Hepatocyte (in vitro differentiated cells): ENCODE measurements around the gene ATP13A2. TPM values are rescaled to one million over a fixed set of nuclear protein-coding genes. Genes with fewer than 3 reads are reported as not detected.

Experiments used
- DNase-seq: peaks from one replicate; pipeline ENCODE4 v3.0.0-alpha.2; 2016; ENCODE audit warnings: low spot score
- H2AFZ ChIP-seq: fragments of 200-600 bp; sonication (generic); 2 replicates; pipeline ENCODE4 v1.6.0; 2016; ENCODE audit warnings: antibody characterized with exemption, mild to moderate bottlenecking
- H3K27ac ChIP-seq: fragments of 200-600 bp; sonication (generic); 2 replicates; pipeline ENCODE4 v1.5.1; 2016; ENCODE audit warnings: mild to moderate bottlenecking
- H3K27me3 ChIP-seq: fragments of 200-600 bp; sonication (generic); 2 replicates; pipeline ENCODE4 v1.6.1; 2016
- H3K36me3 ChIP-seq: fragments of 200-600 bp; sonication (generic); replicated peaks from 2 replicates; pipeline ENCODE4 v1.5.1; 2016; ENCODE audit warnings: low read depth; ENCODE audit not compliant: insufficient read depth
- H3K4me1 ChIP-seq: fragments of 200-600 bp; sonication (generic); 2 replicates; pipeline ENCODE4 v1.5.1; 2016; ENCODE audit warnings: mild to moderate bottlenecking, moderate library complexity; ENCODE audit not compliant: insufficient read depth
- H3K4me2 ChIP-seq: fragments of 200-600 bp; sonication (generic); 2 replicates; pipeline ENCODE4 v1.6.0; 2016
- H3K4me3 ChIP-seq: fragments of 200-600 bp; sonication (generic); 2 replicates; pipeline ENCODE4 v1.5.1; 2016; ENCODE audit warnings: mild to moderate bottlenecking
- H3K79me2 ChIP-seq: fragments of 200-600 bp; sonication (generic); 2 replicates; pipeline ENCODE4 v1.6.0; 2017; ENCODE audit warnings: mild to moderate bottlenecking
- H3K9me2 ChIP-seq: fragments of 200-600 bp; sonication (generic); replicated peaks from 2 replicates; pipeline ENCODE4 v1.6.0; 2017; ENCODE audit warnings: mild to moderate bottlenecking; ENCODE audit not compliant: insufficient read depth
- H3K9me3 ChIP-seq: fragments of 200-600 bp; sonication (generic); 2 replicates; pipeline ENCODE4 v1.5.1; 2016; ENCODE audit warnings: low read depth, mild to moderate bottlenecking
- H4K20me1 ChIP-seq: fragments of 200-600 bp; sonication (generic); 2 replicates; pipeline ENCODE4 v1.6.0; 2016; ENCODE audit warnings: mild to moderate bottlenecking; ENCODE audit not compliant: insufficient read depth, poor library complexity, severe bottlenecking
- EZH2 ChIP-seq: fragments of 200-600 bp; sonication (generic); IDR thresholded peaks from 2 replicates; pipeline ENCODE4 v1.6.1; 2016; ENCODE audit warnings: antibody characterized with exemption, mild to moderate bottlenecking, borderline replicate concordance
- EZH2phosphoT487 ChIP-seq: fragments of 200-600 bp; sonication (generic); IDR thresholded peaks from one replicate; pipeline ENCODE4 v1.6.1; 2018; ENCODE audit warnings: antibody characterized with exemption, mild to moderate bottlenecking, low read depth, moderate library complexity; ENCODE audit not compliant: unreplicated experiment, severe bottlenecking
- WGBS: methylation state at CpG from one replicate; pipeline ENCODE4 v1.1.6; 2016; ENCODE audit warnings: low lambda C conversion rate; ENCODE audit errors: missing lambda C conversion rate; 5-methylcytosine and 5-hydroxymethylcytosine counted together
- polyA plus RNA-seq: library from polyadenylated mRNA; unstranded; fragments of >200 nt; fragmentation: Nextera tagmentation; extraction: Ambion mirVana; gene quantifications from 2 replicates; pipeline ENCODE4 v1.2.1, GENCODE V29; 2016
- total RNA-seq: library from RNA; depleted of rRNA; stranded (reverse); fragments of >200 nt; gene quantifications from 2 replicates; pipeline ENCODE4 v1.2.3, GENCODE V29; 2014
- TF ChIP-seq, protein P1 (sequence below): fragments of 200-600 bp; sonication (generic); IDR thresholded peaks from 2 replicates; pipeline ENCODE4 v1.5.1; 2016; ENCODE audit warnings: antibody characterized with exemption, mild to moderate bottlenecking; ENCODE audit not compliant: poor library complexity

The ATP13A2 gene
- total and polyA plus RNA-seq, 2 experiments from 2014 or later, result 30.0 to 52.3 TPM

DNA sequence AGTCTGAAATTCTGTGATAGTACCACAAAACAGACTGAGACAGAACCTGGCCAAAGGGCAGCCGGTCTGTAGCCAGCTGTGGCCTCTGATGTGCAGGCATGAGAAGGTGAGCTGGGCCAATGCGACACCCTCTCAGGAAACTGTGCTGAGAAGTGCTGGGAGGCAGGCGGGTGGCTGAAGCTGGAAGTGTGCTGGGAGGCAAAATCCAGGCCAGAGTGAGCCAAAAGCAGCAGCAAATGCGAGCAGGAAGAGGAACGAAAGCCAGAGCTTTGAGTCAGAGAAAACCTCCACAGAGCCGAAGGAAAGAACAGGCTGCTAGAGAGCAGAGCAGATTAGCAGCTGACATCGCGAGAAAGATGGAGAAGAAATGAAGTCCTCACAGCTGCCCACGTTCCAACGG, 10.2 kb upstream of the ATP13A2 start:
- DNase-seq, result no peak
- H3K4me1 ChIP-seq, result no peaks in the 10 kb centered on the region
- 87% methylated on average over 8 of the region's 10 CpGs for WGBS

DNA sequence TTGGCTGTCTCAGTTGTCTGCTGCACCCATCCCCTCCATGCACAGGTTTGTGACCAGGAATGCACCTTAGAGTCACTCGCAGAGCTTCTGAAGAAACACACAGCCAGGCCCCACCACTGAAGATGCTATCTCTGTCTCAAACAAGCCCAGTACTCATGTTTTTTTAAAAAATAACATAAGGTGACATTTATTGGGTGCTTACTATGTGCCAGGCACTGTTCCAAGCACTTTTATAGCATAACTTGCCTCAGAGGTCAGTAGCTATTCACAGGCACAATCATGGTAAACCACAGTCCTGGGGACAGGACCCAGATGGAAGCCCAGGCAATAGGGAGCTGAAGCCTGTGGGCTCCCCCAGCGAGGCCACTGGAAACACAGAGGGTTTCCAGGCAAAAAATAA, 8.8 kb upstream of the ATP13A2 start:
- Histone ChIP-seq H3K4me1 (no peaks in the 10 kb centered on the region), H3K36me3 (no peaks in the 10 kb centered on the region), H3K4me3 (no peak overlapping the region), H3K27ac (no peak overlapping the region), H3K9me3 (no peaks in the 10 kb centered on the region), H3K4me2 (no peak overlapping the region), H4K20me1 (no peaks in the 10 kb centered on the region), H3K27me3 (no peaks in the 10 kb centered on the region), H2AFZ (no peak overlapping the region), H3K79me2 (no peaks in the 10 kb centered on the region), H3K9me2 (no peaks in the 10 kb centered on the region)
- DNase-seq, result no peak
- WGBS, result 65% methylated on average over 2 of the region's 2 CpGs
- TF ChIP-seq, protein P1, sequence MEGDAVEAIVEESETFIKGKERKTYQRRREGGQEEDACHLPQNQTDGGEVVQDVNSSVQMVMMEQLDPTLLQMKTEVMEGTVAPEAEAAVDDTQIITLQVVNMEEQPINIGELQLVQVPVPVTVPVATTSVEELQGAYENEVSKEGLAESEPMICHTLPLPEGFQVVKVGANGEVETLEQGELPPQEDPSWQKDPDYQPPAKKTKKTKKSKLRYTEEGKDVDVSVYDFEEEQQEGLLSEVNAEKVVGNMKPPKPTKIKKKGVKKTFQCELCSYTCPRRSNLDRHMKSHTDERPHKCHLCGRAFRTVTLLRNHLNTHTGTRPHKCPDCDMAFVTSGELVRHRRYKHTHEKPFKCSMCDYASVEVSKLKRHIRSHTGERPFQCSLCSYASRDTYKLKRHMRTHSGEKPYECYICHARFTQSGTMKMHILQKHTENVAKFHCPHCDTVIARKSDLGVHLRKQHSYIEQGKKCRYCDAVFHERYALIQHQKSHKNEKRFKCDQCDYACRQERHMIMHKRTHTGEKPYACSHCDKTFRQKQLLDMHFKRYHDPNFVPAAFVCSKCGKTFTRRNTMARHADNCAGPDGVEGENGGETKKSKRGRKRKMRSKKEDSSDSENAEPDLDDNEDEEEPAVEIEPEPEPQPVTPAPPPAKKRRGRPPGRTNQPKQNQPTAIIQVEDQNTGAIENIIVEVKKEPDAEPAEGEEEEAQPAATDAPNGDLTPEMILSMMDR, result no peak
- no peak for TF ChIP-seq EZH2phosphoT487
- no peak for TF ChIP-seq EZH2

More for the DNA sequence above, 10.2 kb upstream of the ATP13A2 start:
- Histone ChIP-seq H3K27ac (no peak overlapping the region), H3K4me3 (no peak overlapping the region), H3K9me3 (no peaks in the 10 kb centered on the region), H2AFZ (no peak overlapping the region), H3K4me2 (no peak overlapping the region), H3K9me2 (no peaks in the 10 kb centered on the region), H3K36me3 (no peaks in the 10 kb centered on the region), H3K79me2 (no peaks in the 10 kb centered on the region), H3K27me3 (no peaks in the 10 kb centered on the region), H4K20me1 (no peaks in the 10 kb centered on the region)
- TF ChIP-seq, protein P1, result no peak
- no peak for TF ChIP-seq EZH2phosphoT487

DNA sequence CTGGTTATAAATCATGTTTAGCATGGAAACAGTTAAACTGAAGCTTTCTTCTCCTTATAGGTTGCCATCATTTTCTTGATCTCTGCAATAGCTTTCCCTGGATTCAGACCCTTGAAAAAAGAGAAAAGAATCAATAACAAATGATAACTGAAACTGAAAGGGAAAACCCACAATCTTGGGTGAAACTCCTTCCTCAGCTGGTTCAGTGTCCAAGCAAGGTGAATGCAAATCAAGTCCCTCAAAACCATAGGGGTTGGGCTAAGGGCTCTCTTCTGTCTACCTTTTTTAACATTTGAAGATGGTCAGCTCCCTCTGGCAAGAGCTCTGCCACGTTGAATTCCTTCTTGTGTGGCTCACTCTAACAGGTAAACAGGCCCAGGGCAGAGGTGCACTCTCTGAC, 7.1 kb upstream of the ATP13A2 start:
- no peaks in the 10 kb centered on the region for H3K9me3 ChIP-seq
- H3K27ac ChIP-seq, result no peak overlapping the region
- no peak overlapping the region for H3K4me3 ChIP-seq
- no peak for TF ChIP-seq EZH2
- 62% methylated on average over 1 of the region's 1 CpG for WGBS
- no peaks in the 10 kb centered on the region for H3K36me3 ChIP-seq
- no peak overlapping the region for H3K4me2 ChIP-seq
- H3K4me1 ChIP-seq, result no peaks in the 10 kb centered on the region
- H2AFZ ChIP-seq, result no peak overlapping the region
- H3K79me2 ChIP-seq, result no peaks in the 10 kb centered on the region
- H4K20me1 ChIP-seq, result no peaks in the 10 kb centered on the region
- no peaks in the 10 kb centered on the region for H3K27me3 ChIP-seq
- no peaks in the 10 kb centered on the region for H3K9me2 ChIP-seq
- DNase-seq, result no peak

DNA sequence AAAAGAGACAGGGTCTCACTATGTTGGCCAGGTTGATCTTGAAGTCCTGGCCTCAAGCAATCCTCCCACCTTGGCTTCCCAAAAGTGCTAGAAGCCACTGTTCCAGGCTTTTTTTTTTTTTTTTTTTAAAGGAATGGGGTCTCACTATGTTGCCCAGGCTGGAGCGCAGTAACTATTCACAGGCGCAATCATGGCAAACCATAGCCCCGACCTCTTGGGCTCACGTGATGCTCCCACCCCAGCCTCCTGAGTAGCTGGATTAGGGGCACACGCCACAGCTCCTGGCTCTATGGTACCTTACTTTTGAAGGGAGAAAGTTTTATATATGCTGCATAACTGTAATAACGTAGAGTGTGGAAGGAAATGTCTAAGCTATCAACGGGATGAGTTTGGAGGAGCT, 5.7 kb upstream of the ATP13A2 start:
- Histone ChIP-seq H2AFZ (no peak overlapping the region), H3K27ac (no peak overlapping the region), H3K4me2 (no peak overlapping the region), H3K36me3 (no peaks in the 10 kb centered on the region), H3K4me3 (no peak overlapping the region), H3K9me2 (no peaks in the 10 kb centered on the region), H3K79me2 (no peaks in the 10 kb centered on the region), H3K4me1 (no peaks in the 10 kb centered on the region), H4K20me1 (no peaks in the 10 kb centered on the region), H3K9me3 (no peaks in the 10 kb centered on the region), H3K27me3 (no peaks in the 10 kb centered on the region)
- DNase-seq, result no peak
- WGBS, result 98% methylated on average over 7 of the region's 7 CpGs
- TF ChIP-seq EZH2phosphoT487 (no peak), EZH2 (no peak)
- TF ChIP-seq, protein P1, result no peak
